Liver (tissue), 9 donors: ENCODE results near the gene AREL1. TPM values are rescaled to one million over a fixed set of nuclear protein-coding genes. Genes with fewer than 3 reads are reported as not detected.
A peak's percentile ranks its signal among the peaks of the same experiment; 100 is the strongest.

Experiments
- DNase-seq: peaks from one replicate; pipeline ENCODE4 v3.0.0-alpha.2; 2017; ENCODE audit warnings: low spot score
- H3K27ac ChIP-seq, 2 donors: one replicate each; pipeline ENCODE4 v1.7.0; 2013; ENCODE audit warnings: inconsistent platforms in 2 of 2, low read length in 2 of 2, control low read depth in 1 of 2, low read depth in 1 of 2, mild to moderate bottlenecking in 1 of 2
- H3K27me3 ChIP-seq, 4 donors: one replicate each; pipeline versions ENCODE4 v1.6.1 to v1.7.0; 2013; ENCODE audit warnings: low read length in 3 of 4, inconsistent platforms in 1 of 4, mild to moderate bottlenecking in 1 of 4, moderate library complexity in 1 of 4; ENCODE audit not compliant: control insufficient read depth in 4 of 4, insufficient read depth in 4 of 4
- H3K36me3 ChIP-seq, 4 donors: one replicate each; pipeline versions ENCODE4 v1.6.1 to v1.7.0; 2013; ENCODE audit warnings: low read length in 3 of 4, mild to moderate bottlenecking in 3 of 4, low read depth in 1 of 4, moderate library complexity in 1 of 4; ENCODE audit not compliant: control insufficient read depth in 4 of 4, insufficient read depth in 3 of 4
- H3K4me1 ChIP-seq, 4 donors: one replicate each; pipeline versions ENCODE4 v1.6.1 to v1.7.0; 2013; ENCODE audit warnings: low read length in 3 of 4, mild to moderate bottlenecking in 3 of 4, moderate library complexity in 1 of 4; ENCODE audit not compliant: control insufficient read depth in 4 of 4, insufficient read depth in 4 of 4
- H3K4me3 ChIP-seq, 3 donors: one replicate each; pipeline versions ENCODE4 v1.6.1 to v1.7.0; 2013; ENCODE audit warnings: low read length in 3 of 3, control low read depth in 1 of 3, low read depth in 1 of 3, mild to moderate bottlenecking in 1 of 3
- H3K9ac ChIP-seq, 2 donors: one replicate each; pipeline ENCODE4 v1.7.0; 2013; ENCODE audit warnings: low read length in 2 of 2, mild to moderate bottlenecking in 2 of 2, moderate library complexity in 2 of 2, control low read depth in 1 of 2, low read depth in 1 of 2
- H3K9me3 ChIP-seq, 4 donors: one replicate each; pipeline versions ENCODE4 v1.6.1 to v1.7.0; 2013; ENCODE audit warnings: low read length in 3 of 4; ENCODE audit not compliant: control insufficient read depth in 4 of 4
- ATF3 ChIP-seq: IDR thresholded peaks from 2 replicates; pipeline ENCODE4 v1.6.1; 2016; ENCODE audit warnings: antibody characterized with exemption
- CTCF ChIP-seq: fragments of 150-350 bp; IDR thresholded peaks from 2 replicates; pipeline ENCODE4 v1.5.1; 2017; ENCODE audit warnings: improper control_type of control experiment, low read depth, low read length; ENCODE audit not compliant: missing input control
- EGR1 ChIP-seq, 2 donors: IDR thresholded peaks; 2 replicates each; pipeline ENCODE4 v1.6.1; 2016 to 2018; ENCODE audit warnings: antibody characterized with exemption in 2 of 2, low read depth in 2 of 2
- FOXA2 ChIP-seq: IDR thresholded peaks from 2 replicates; pipeline ENCODE4 v1.6.1; 2016; ENCODE audit warnings: antibody characterized with exemption
- GABPA ChIP-seq, 2 donors: IDR thresholded peaks in 1 of 2; conservative IDR thresholded peaks in 1 of 2; 2 replicates each; pipeline ENCODE4 v1.6.1; 2016; ENCODE audit warnings: antibody characterized with exemption in 2 of 2, mild to moderate bottlenecking in 1 of 2, moderate library complexity in 1 of 2
- HNF4A ChIP-seq, 2 donors: conservative IDR thresholded peaks; 2 replicates each; pipeline ENCODE4 v1.6.1; 2016; ENCODE audit warnings: antibody characterized with exemption in 2 of 2, mild to moderate bottlenecking in 2 of 2
- HNF4G ChIP-seq: IDR thresholded peaks from 2 replicates; pipeline ENCODE4 v1.6.1; 2016; ENCODE audit warnings: antibody characterized with exemption
- JUND ChIP-seq, 2 donors: IDR thresholded peaks; 2 replicates each; pipeline ENCODE4 v1.6.1; 2016; ENCODE audit warnings: antibody characterized with exemption in 2 of 2
- NR2F2 ChIP-seq: IDR thresholded peaks from 2 replicates; pipeline ENCODE4 v1.6.1; 2016; ENCODE audit warnings: antibody characterized with exemption
- RAD21 ChIP-seq, 2 donors: IDR thresholded peaks; 2 replicates each; pipeline ENCODE4 v1.6.1; 2016; ENCODE audit warnings: antibody characterized with exemption in 2 of 2, mild to moderate bottlenecking in 2 of 2
- RXRA ChIP-seq, 2 donors: IDR thresholded peaks; 2 replicates each; pipeline ENCODE4 v1.6.1; 2017 to 2018; ENCODE audit warnings: antibody characterized with exemption in 2 of 2, mild to moderate bottlenecking in 1 of 2
- SP1 ChIP-seq: IDR thresholded peaks from 2 replicates; pipeline ENCODE4 v1.6.1; 2018; ENCODE audit warnings: antibody characterized with exemption, mild to moderate bottlenecking
- YY1 ChIP-seq: IDR thresholded peaks from 2 replicates; pipeline ENCODE4 v1.6.1; 2016; ENCODE audit warnings: antibody characterized with exemption, mild to moderate bottlenecking
- ZBTB33 ChIP-seq: IDR thresholded peaks from 2 replicates; pipeline ENCODE4 v1.6.1; 2016; ENCODE audit warnings: antibody characterized with exemption
- WGBS: extraction: QIAGEN DNeasy Blood & Tissue Kit; methylation state at CpG from one replicate; pipeline ENCODE4 v1.1.7; 2013; 5-methylcytosine and 5-hydroxymethylcytosine counted together
- polyA plus RNA-seq, 2 donors: library from polyadenylated mRNA; stranded (reverse) in 1 of 2; unstranded in 1 of 2; fragments of 200-250 nt in 1 of 2; fragments of >200 nt in 1 of 2; fragmentation: Nextera tagmentation in 1 of 2; extraction: Ambion mirVana in 1 of 2; gene quantifications; one replicate each; pipeline versions ENCODE4 v1.2.1 to v1.2.3, GENCODE V29; 2013 to 2015
- total RNA-seq, 2 donors: library from RNA; depleted of rRNA; stranded (reverse); fragments of >200 nt; gene quantifications; one replicate each; pipeline ENCODE4 v1.2.3, GENCODE V29; 2014
- donor health status: healthy.
- donor health status: healthy.
- donor health status: healthy.
- donor health status: healthy.
- donor health status: healthy.

The AREL1 gene
- total and polyA plus RNA-seq, 4 donors: 5.6 to 26.6 (median 13.2) TPM

GRCh38 chr14:74713395-74713735, 485 bp upstream of the AREL1 start:
- Histone ChIP-seq H3K4me3 (peak overlapping the region; percentile 67 to 84 (median 77)), H3K27me3 (no peaks in the 10 kb centered on the region), H3K36me3 (peaks cover 2 to 25% (median 11%) of the 10 kb centered on the region in 4 donors), H3K9me3 (no peaks in the 10 kb centered on the region), H3K4me1 (peaks cover 2 to 29% (median 24%) of the 10 kb centered on the region in 4 donors), H3K9ac (peak overlapping the region; percentile 71 to 97), H3K27ac (peak overlapping the region; percentile 33 to 45)
- WGBS: 13% methylated on average over 6 of the region's 6 CpGs
- no peak for DNase-seq
- no peak for TF ChIP-seq CTCF
- no peak for TF ChIP-seq ZBTB33
- no peak for TF ChIP-seq RXRA (IDR thresholded peaks at IDR 0.05)
- TF ChIP-seq JUND (IDR thresholded peaks at IDR 0.05): no peak
- TF ChIP-seq ATF3: no peak
- no peak for TF ChIP-seq GABPA (IDR thresholded peaks at IDR 0.05 in 1 of 2, conservative IDR thresholded peaks at IDR 0.05 in 1 of 2)
- TF ChIP-seq RAD21 (IDR thresholded peaks at IDR 0.05): no peak
- no peak for TF ChIP-seq HNF4A (conservative IDR thresholded peaks at IDR 0.05)
- no peak for TF ChIP-seq EGR1 (IDR thresholded peaks at IDR 0.05; ENCODE audit: low read depth in 2 of 2)
- TF ChIP-seq YY1: no peak
- no peak for TF ChIP-seq HNF4G

GRCh38 chr14:74711651-74712050, 1.2 kb downstream of the AREL1 start:
- no peak for DNase-seq
- H3K9ac ChIP-seq: no peak overlapping the region
- peaks cover 0 to 10% (median 3%) of the 10 kb centered on the region in 4 donors for H3K36me3 ChIP-seq
- TF ChIP-seq ATF3 (no peak), NR2F2 (no peak), FOXA2 (no peak), YY1 (no peak), HNF4A (conservative IDR thresholded peaks at IDR 0.05) (no peak), ZBTB33 (no peak), SP1 (no peak), RXRA (IDR thresholded peaks at IDR 0.05) (no peak), GABPA (IDR thresholded peaks at IDR 0.05 in 1 of 2, conservative IDR thresholded peaks at IDR 0.05 in 1 of 2) (no peak), EGR1 (IDR thresholded peaks at IDR 0.05; ENCODE audit: low read depth in 2 of 2) (no peak)
- no peak overlapping the region for H3K27ac ChIP-seq
- H3K4me1 ChIP-seq: peaks cover 2 to 29% (median 24%) of the 10 kb centered on the region in 4 donors
- no peaks in the 10 kb centered on the region for H3K27me3 ChIP-seq
- 66% methylated on average over 5 of the region's 5 CpGs for WGBS
- no peak overlapping the region for H3K4me3 ChIP-seq
- no peaks in the 10 kb centered on the region for H3K9me3 ChIP-seq
